ENCODE data around the gene ATRX.
"Not testable (repeated sequence)": the region's sequence is repeated elsewhere in the genome, so short reads cannot be mapped to it uniquely, and the experiment has no call there.

ATRX gene

GRCh38 chrX:77597511-77597910 lies 188.5 kb downstream of the ATRX start:
- DNase-seq (ENCODE audit: insufficient read length) (no peak), FAIRE-seq (no peak)

GRCh38 chrX:77597090-77597489 lies 188.9 kb downstream of the ATRX start:
- FAIRE-seq = no peak
- no peak for TF ChIP-seq POLR2AphosphoS5 (IDR thresholded peaks at IDR 0.05; ENCODE audit: low read depth, low read length)
- no peak for TF ChIP-seq TAF1 (IDR thresholded peaks at IDR 0.05; ENCODE audit: borderline replicate concordance, low read depth, low read length)
- TF ChIP-seq POLR2A (IDR thresholded peaks at IDR 0.05; ENCODE audit: low read depth, low read length) = no peak
- no peak for DNase-seq (ENCODE audit: insufficient read length)

More at GRCh38 chrX:77597511-77597910, 188.5 kb downstream of the ATRX start:
- TF ChIP-seq TAF1 (IDR thresholded peaks at IDR 0.05; ENCODE audit: borderline replicate concordance, low read depth, low read length) (no peak), POLR2A (IDR thresholded peaks at IDR 0.05; ENCODE audit: low read depth, low read length) (no peak), POLR2AphosphoS5 (IDR thresholded peaks at IDR 0.05; ENCODE audit: low read depth, low read length) (no peak)

GRCh38 chrX:77595848-77596247 lies 190.2 kb downstream of the ATRX start:
- TF ChIP-seq POLR2AphosphoS5 (IDR thresholded peaks at IDR 0.05; ENCODE audit: low read depth, low read length) (no peak), POLR2A (IDR thresholded peaks at IDR 0.05; ENCODE audit: low read depth, low read length) (no peak), TAF1 (IDR thresholded peaks at IDR 0.05; ENCODE audit: borderline replicate concordance, low read depth, low read length) (no peak)
- DNase-seq (ENCODE audit: insufficient read length) (no peak), FAIRE-seq (no peak)

DNA sequence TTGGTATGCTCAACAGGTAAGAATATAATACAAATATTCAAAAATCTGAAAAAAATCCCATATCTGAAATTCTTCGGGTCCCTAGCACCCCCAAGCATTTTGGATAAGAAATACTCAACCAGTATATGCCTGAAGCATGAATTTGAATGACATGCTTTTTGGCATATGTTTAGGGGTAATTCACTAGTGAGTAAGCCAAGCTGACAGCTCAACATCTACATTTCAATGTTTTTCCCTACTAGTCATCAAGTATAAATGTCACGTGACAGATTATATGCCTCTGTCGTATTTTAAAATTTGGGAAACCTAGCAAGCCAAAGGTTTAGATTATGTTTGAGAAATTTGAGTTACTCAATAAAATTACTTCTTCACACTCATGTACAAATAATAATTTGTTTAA lies 213.7 kb downstream of the ATRX start:
- FAIRE-seq (no peak), DNase-seq (ENCODE audit: insufficient read length) (no peak)
- TF ChIP-seq POLR2A (IDR thresholded peaks at IDR 0.05; ENCODE audit: low read depth, low read length) = no peak
- TF ChIP-seq TAF1 (IDR thresholded peaks at IDR 0.05; ENCODE audit: borderline replicate concordance, low read depth, low read length) = no peak

DNA sequence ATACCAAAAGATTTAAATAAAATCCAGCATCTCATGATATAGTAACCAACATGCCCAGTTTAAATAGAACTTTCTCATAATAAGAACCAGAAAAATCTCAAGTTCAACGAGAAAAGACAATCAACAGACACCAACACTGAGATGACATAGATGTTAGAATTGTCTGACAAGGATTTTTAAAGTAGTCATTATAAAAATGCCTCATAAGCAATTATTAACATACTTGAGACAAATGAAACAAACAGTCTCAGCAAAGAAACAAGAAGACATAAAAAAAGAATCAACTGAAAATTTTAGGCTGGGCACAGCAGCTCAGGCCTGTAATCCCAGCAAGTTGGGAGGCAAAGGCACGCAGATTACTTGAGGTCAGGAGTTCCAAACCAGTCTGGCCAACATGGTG lies 220.7 kb downstream of the ATRX start:
- FAIRE-seq (no peak), DNase-seq (ENCODE audit: insufficient read length) (no peak)
- no peak for TF ChIP-seq POLR2AphosphoS5 (IDR thresholded peaks at IDR 0.05; ENCODE audit: low read depth, low read length)
- no peak for TF ChIP-seq POLR2A (IDR thresholded peaks at IDR 0.05; ENCODE audit: low read depth, low read length)
- no peak for TF ChIP-seq TAF1 (IDR thresholded peaks at IDR 0.05; ENCODE audit: borderline replicate concordance, low read depth, low read length)

DNA sequence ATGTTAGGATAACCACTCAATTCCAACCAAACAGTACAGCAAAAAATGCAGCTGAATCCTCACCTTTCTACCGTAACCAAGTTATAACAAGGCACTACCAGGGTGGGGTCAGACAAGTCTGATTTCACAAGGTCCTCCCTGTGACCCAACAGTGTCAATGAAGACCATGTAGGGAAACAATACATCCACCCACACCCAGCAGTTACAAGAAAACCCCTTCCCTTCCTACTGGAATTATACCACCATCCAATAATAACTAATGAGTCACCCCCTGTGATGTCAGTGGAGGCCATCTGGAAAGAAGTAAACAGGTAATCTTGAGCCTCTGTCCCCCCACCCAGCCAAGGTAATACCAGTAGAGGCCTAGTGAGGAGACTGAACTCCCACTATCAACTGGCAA lies 221.2 kb downstream of the ATRX start:
- DNase-seq (ENCODE audit: insufficient read length) = no peak
- FAIRE-seq = no peak
- TF ChIP-seq POLR2AphosphoS5 (IDR thresholded peaks at IDR 0.05; ENCODE audit: low read depth, low read length) (no peak), POLR2A (IDR thresholded peaks at IDR 0.05; ENCODE audit: low read depth, low read length) (no peak), TAF1 (IDR thresholded peaks at IDR 0.05; ENCODE audit: borderline replicate concordance, low read depth, low read length) (no peak)

- DNase-seq (ENCODE audit: insufficient read length) (no peak), FAIRE-seq (no peak)
These were observed 224.6 kb downstream of the ATRX start for GRCh38 chrX:77561372-77561771.

DNA sequence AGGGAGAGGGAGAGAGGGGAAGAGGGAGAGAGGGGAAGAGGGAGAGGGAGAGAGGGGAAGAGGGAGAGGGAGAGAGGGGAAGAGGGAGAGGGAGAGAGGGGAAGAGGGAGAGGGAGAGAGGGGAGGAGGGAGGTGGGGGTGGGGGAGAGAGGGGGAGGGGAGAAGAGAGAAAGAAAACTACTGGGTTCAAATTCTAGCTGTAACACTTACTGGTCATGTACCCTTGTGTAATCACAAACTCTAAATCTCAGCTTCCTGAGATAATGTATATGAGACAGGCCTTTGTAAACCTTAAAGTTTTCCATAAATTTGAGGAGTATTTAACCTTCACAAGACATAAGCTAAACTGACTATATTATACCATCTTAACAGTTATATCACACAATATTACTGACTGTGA lies 229.7 kb downstream of the ATRX start:
- FAIRE-seq (no peak), DNase-seq (ENCODE audit: insufficient read length) (no peak)
- TF ChIP-seq POLR2A (IDR thresholded peaks at IDR 0.05; ENCODE audit: low read depth, low read length) = no peak
- no peak for TF ChIP-seq POLR2AphosphoS5 (IDR thresholded peaks at IDR 0.05; ENCODE audit: low read depth, low read length)
- no peak for TF ChIP-seq TAF1 (IDR thresholded peaks at IDR 0.05; ENCODE audit: borderline replicate concordance, low read depth, low read length)

More at GRCh38 chrX:77561372-77561771, 224.6 kb downstream of the ATRX start:
- TF ChIP-seq POLR2AphosphoS5 (IDR thresholded peaks at IDR 0.05; ENCODE audit: low read depth, low read length) = no peak
- no peak for TF ChIP-seq TAF1 (IDR thresholded peaks at IDR 0.05; ENCODE audit: borderline replicate concordance, low read depth, low read length)
- TF ChIP-seq POLR2A (IDR thresholded peaks at IDR 0.05; ENCODE audit: low read depth, low read length) = no peak

- no peak for FAIRE-seq
- TF ChIP-seq POLR2AphosphoS5 (IDR thresholded peaks at IDR 0.05; ENCODE audit: low read depth, low read length) = no peak
- no peak for TF ChIP-seq TAF1 (IDR thresholded peaks at IDR 0.05; ENCODE audit: borderline replicate concordance, low read depth, low read length)
- no peak for TF ChIP-seq POLR2A (IDR thresholded peaks at IDR 0.05; ENCODE audit: low read depth, low read length)
- no peak for DNase-seq (ENCODE audit: insufficient read length)
These were observed 237.3 kb downstream of the ATRX start for GRCh38 chrX:77548751-77549150.

- not testable (repeated sequence) for DNase-seq (ENCODE audit: insufficient read length); FAIRE-seq
These were observed 246.2 kb downstream of the ATRX start for GRCh38 chrX:77539778-77540177.

DNA sequence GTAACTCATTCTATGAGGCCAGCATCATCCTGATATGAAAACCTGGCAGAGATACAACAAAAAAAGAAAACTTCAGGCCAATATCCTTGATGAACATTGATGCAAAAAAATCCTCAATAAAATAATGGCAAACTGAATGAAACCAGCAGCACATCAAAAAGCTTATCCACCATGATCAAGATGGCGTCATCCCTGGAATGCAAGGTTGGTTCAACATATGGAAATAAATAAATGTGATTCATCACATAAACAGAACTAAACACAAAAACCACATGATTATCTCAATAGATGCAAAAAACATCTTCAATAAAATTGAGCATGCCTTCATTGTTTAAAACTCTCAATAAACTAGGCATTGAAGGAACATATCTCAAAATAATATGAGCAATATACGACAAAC lies 254.8 kb downstream of the ATRX start:
- not testable (repeated sequence) for FAIRE-seq; DNase-seq (ENCODE audit: insufficient read length)

GRCh38 chrX:77528034-77528433 lies 258.0 kb downstream of the ATRX start:
- TF ChIP-seq POLR2A (IDR thresholded peaks at IDR 0.05; ENCODE audit: low read depth, low read length) (no peak), TAF1 (IDR thresholded peaks at IDR 0.05; ENCODE audit: borderline replicate concordance, low read depth, low read length) (no peak), POLR2AphosphoS5 (IDR thresholded peaks at IDR 0.05; ENCODE audit: low read depth, low read length) (no peak)
- DNase-seq (ENCODE audit: insufficient read length) (no peak), FAIRE-seq (no peak)

DNA sequence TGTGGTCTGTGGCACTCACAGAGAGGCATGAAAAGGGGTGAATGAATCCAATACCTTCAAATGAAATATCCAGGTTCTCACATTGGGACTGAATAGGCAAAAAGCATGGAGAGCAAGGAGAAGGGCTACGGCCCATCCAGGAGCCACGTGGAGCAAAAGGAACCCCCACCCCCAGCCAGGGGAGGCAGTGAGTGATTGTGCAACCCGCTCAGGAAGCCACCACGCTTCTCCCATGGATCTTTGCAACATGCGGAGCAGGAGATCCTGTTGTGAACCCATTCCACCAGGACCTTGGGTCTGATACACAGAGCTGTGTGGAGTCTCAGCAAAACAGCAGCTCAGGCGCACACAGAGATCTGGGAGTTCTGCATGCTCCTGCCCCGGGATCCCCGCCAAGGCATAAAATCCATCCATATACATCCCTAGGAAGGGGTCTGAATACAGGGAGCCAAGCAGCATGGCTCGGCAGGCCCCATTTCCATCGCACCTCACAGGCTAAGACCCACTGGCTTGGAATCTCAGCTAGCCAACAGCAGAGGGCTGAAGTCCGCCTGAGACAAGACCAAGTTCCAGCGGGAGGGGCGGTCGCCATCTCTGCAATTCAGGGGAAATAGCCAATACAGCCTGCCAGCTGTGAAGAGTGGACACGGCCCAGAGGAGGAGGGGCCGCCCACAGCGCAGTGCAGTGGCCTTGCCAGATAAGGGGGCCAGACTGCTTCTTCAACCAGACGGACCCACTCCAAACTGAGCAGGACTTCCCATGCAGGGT lies 258.6 kb downstream of the ATRX start:
- TF ChIP-seq POLR2AphosphoS5 (IDR thresholded peaks at IDR 0.05; ENCODE audit: low read depth, low read length) (no peak), POLR2A (IDR thresholded peaks at IDR 0.05; ENCODE audit: low read depth, low read length) (no peak), TAF1 (IDR thresholded peaks at IDR 0.05; ENCODE audit: borderline replicate concordance, low read depth, low read length) (no peak)
- DNase-seq (ENCODE audit: insufficient read length) (no peak), FAIRE-seq (no peak)

Measured in GM12892 (cell line).